ENCODE measurements around the gene HERPUD2. TPM values are rescaled to one million over a fixed set of nuclear protein-coding genes. Genes with fewer than 3 reads are reported as not detected.

Gene HERPUD2
- total RNA-seq, 1 donor from 2014 or later: 43.7 TPM

DNA sequence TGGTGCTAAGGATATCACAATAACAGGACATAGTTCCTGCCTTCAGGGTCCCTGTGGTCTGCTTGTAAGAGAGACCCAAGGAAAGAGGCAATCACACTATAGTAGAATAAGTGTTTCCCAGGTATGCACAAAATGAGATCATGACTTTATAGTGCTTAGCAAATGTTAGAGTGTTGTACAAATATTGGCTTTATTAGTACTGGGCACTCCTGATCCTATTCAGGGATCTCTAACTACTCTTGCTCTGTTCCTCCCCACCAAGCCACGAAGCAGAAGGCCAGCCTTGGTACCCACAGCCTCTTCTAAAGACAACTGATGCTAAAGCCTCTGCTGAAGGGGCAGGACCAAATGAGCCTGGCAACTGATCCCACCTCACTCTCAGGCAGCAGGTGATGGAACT, 75.1 kb downstream of the HERPUD2 start:
- no peaks in the 10 kb centered on the region for H3K4me1 ChIP-seq
- Mint-ChIP-seq H3K4me1 (peaks cover 3% of the 10 kb centered on the region), H3K27ac (no peak overlapping the region), H3K36me3 (no peaks in the 10 kb centered on the region), H3K4me3 (no peak overlapping the region), H3K27me3 (ENCODE audit: insufficient read depth, low read depth) (no peaks in the 10 kb centered on the region), H3K9me3 (no peaks in the 10 kb centered on the region)
- H3K4me2 ChIP-seq: no peak overlapping the region
- H4K20me1 ChIP-seq (ENCODE audit: low read depth): no peaks in the 10 kb centered on the region
- TF ChIP-seq, protein P1, sequence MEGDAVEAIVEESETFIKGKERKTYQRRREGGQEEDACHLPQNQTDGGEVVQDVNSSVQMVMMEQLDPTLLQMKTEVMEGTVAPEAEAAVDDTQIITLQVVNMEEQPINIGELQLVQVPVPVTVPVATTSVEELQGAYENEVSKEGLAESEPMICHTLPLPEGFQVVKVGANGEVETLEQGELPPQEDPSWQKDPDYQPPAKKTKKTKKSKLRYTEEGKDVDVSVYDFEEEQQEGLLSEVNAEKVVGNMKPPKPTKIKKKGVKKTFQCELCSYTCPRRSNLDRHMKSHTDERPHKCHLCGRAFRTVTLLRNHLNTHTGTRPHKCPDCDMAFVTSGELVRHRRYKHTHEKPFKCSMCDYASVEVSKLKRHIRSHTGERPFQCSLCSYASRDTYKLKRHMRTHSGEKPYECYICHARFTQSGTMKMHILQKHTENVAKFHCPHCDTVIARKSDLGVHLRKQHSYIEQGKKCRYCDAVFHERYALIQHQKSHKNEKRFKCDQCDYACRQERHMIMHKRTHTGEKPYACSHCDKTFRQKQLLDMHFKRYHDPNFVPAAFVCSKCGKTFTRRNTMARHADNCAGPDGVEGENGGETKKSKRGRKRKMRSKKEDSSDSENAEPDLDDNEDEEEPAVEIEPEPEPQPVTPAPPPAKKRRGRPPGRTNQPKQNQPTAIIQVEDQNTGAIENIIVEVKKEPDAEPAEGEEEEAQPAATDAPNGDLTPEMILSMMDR (IDR thresholded peaks at IDR 0.05): no peak
- TF ChIP-seq EZH2 (IDR thresholded peaks at IDR 0.05) (no peak), EZH2phosphoT487 (IDR thresholded peaks at IDR 0.05) (no peak)
- no peaks in the 10 kb centered on the region for H3K9me3 ChIP-seq (ENCODE audit: low read depth)
- no peak overlapping the region for H2AFZ ChIP-seq (replicated peaks)
- H3K9ac ChIP-seq: no peak overlapping the region
- no peaks in the 10 kb centered on the region for H3K36me3 ChIP-seq
- no peaks in the 10 kb centered on the region for H3K79me2 ChIP-seq (ENCODE audit: low read depth)
- H3K27me3 ChIP-seq: no peaks in the 10 kb centered on the region
- H3K27ac ChIP-seq: no peak overlapping the region
- DNase-seq (ENCODE audit: low spot score): no peak
- H3F3A ChIP-seq (ENCODE audit: low read depth): no peaks in the 10 kb centered on the region
- no peak overlapping the region for H3K4me3 ChIP-seq

DNA sequence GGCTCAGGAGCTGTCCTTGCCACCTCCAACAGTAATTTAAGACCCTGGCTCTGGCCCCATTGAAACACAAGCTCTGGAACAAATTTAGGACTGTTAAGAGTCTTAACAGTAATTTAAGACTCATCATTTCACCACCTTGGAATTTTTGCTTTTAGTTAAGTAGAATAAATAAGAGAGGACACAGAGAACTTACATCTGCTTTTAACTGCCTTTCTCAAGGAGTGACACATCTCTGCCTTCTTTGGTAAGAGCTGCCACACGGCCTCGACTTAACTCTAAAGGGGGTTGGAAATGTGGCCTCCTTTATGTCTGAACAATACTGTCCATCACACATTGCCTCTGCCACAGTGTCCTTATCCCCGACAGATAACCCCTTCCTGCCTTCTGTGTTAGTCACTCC, 77.9 kb downstream of the HERPUD2 start:
- no peaks in the 10 kb centered on the region for H3K27me3 Mint-ChIP-seq (ENCODE audit: insufficient read depth, low read depth)
- Histone ChIP-seq H3K36me3 (no peaks in the 10 kb centered on the region), H2AFZ (replicated peaks) (no peak overlapping the region), H3F3A (ENCODE audit: low read depth) (no peaks in the 10 kb centered on the region), H3K27me3 (no peaks in the 10 kb centered on the region), H3K4me3 (no peak overlapping the region), H3K9me3 (ENCODE audit: low read depth) (no peaks in the 10 kb centered on the region), H3K79me2 (ENCODE audit: low read depth) (no peaks in the 10 kb centered on the region), H3K27ac (no peak overlapping the region), H4K20me1 (ENCODE audit: low read depth) (no peaks in the 10 kb centered on the region), H3K4me2 (no peak overlapping the region), H3K9ac (no peak overlapping the region), H3K4me1 (no peaks in the 10 kb centered on the region)
- H3K27ac Mint-ChIP-seq: no peak overlapping the region
- H3K9me3 Mint-ChIP-seq: no peaks in the 10 kb centered on the region
- TF ChIP-seq EZH2 (IDR thresholded peaks at IDR 0.05) (no peak), EZH2phosphoT487 (IDR thresholded peaks at IDR 0.05) (no peak)
- TF ChIP-seq, protein P1 (IDR thresholded peaks at IDR 0.05): no peak
- no peaks in the 10 kb centered on the region for H3K36me3 Mint-ChIP-seq
- H3K4me3 Mint-ChIP-seq: no peak overlapping the region
- H3K4me1 Mint-ChIP-seq: no peaks in the 10 kb centered on the region
- DNase-seq (ENCODE audit: low spot score): no peak

DNA sequence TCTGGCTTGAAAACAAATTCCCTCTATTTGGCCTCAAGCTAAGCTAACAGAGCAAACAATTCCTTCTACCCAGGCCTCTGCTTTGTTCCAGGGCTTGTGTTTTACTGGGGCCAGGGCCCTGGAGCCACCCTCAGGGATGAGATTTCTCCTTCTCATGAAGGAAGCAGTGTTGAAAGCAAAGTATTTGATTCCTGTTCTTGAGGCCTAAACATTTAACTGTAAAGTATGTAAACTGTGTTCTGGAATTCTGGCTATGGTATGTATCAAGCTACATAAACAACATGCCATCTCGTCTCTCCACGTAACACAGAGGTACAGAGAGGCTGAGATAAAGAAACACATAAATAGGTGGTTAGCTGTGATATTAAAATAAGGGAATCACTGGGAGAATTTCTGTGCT, 81.8 kb downstream of the HERPUD2 start:
- Mint-ChIP-seq H3K36me3 (no peaks in the 10 kb centered on the region), H3K4me3 (no peak overlapping the region), H3K27me3 (ENCODE audit: insufficient read depth, low read depth) (no peaks in the 10 kb centered on the region), H3K4me1 (no peaks in the 10 kb centered on the region), H3K9me3 (no peaks in the 10 kb centered on the region), H3K27ac (no peak overlapping the region)
- Histone ChIP-seq H3K4me1 (no peaks in the 10 kb centered on the region), H2AFZ (replicated peaks) (no peak overlapping the region), H3K4me3 (no peak overlapping the region), H3K4me2 (no peak overlapping the region), H3K79me2 (ENCODE audit: low read depth) (no peaks in the 10 kb centered on the region), H4K20me1 (ENCODE audit: low read depth) (no peaks in the 10 kb centered on the region), H3K27me3 (no peaks in the 10 kb centered on the region), H3K27ac (no peak overlapping the region), H3K9ac (no peak overlapping the region), H3K36me3 (no peaks in the 10 kb centered on the region), H3K9me3 (ENCODE audit: low read depth) (no peaks in the 10 kb centered on the region), H3F3A (ENCODE audit: low read depth) (no peaks in the 10 kb centered on the region)
- no peak for TF ChIP-seq EZH2 (IDR thresholded peaks at IDR 0.05)
- no peak for TF ChIP-seq EZH2phosphoT487 (IDR thresholded peaks at IDR 0.05)
- TF ChIP-seq, protein P1 (IDR thresholded peaks at IDR 0.05): no peak
- DNase-seq (ENCODE audit: low spot score): no peak

All from neural progenitor cell (in vitro differentiated cells).